GM12892 (cell line): ENCODE measurements around the gene IRX2.

ENCODE experiments used
- POLR2A ChIP-seq: IDR thresholded peaks from 2 replicates; pipeline ENCODE4 v1.6.1; 2011; ENCODE audit warnings: low read depth, low read length, control low read depth
- TAF1 ChIP-seq: IDR thresholded peaks from 2 replicates; pipeline ENCODE4 v1.6.1; 2011; ENCODE audit warnings: low read depth, mild to moderate bottlenecking, control low read depth, low read length, borderline replicate concordance

DNA sequence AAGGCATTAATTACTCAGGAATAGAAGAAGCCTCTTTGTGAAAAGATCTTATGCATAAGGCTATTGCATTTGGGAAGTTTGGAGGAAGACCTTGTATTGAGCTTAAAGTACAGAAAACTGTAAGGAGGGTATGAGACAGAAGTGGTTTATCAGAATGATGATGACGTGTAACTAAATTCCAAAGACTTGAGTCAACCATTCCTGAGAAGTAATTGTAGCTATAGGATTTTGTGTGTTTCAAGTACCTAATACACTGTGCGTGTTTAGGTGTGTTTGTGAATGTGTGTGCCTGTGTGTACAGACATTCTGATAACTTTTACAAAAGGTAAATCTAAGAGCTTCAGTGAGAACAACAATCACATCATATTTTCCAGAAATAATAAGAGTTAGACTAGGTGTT is 46.5 kb upstream of the IRX2 start:
- TF ChIP-seq POLR2A (no peak), TAF1 (no peak)
